HepG2 (cell line): ENCODE results near the gene PARS2. TPM values are rescaled to one million over a fixed set of nuclear protein-coding genes. Genes with fewer than 3 reads are reported as not detected.

Experiments used
- AGO2 ChIP-seq: fragments of 200-400 bp; formaldehyde crosslinking; optimal IDR thresholded peaks from 2 replicates; pipeline ENCODE3; 2017; ENCODE audit warnings: mild to moderate bottlenecking, low read depth, low read length, moderate library complexity
- CAMTA2 ChIP-seq: sonication (generic); formaldehyde crosslinking; IDR thresholded peaks from 2 replicates; pipeline ENCODE4 v1.4.0; 2020; ENCODE audit warnings: mild to moderate bottlenecking, missing genetic modification reagents, borderline replicate concordance
- HNRNPLL ChIP-seq: fragments of 200-400 bp; formaldehyde crosslinking; IDR thresholded peaks from 2 replicates; pipeline ENCODE4 v1.6.1; 2017; ENCODE audit warnings: mild to moderate bottlenecking, low read depth, low read length; ENCODE audit not compliant: poor library complexity, severe bottlenecking
- KAT2B ChIP-seq: fragments of 150-350 bp; IDR thresholded peaks from 2 replicates; pipeline ENCODE4 v1.6.1; 2014; ENCODE audit warnings: low read depth, low read length, borderline replicate concordance
- KLF15 ChIP-seq: sonication (generic); formaldehyde crosslinking; IDR thresholded peaks from 2 replicates; pipeline ENCODE4 v1.8.1; 2023; ENCODE audit warnings: borderline replicate concordance, mild to moderate bottlenecking, inconsistent platforms, missing genetic modification reagents, mixed read lengths
- ZNF138 ChIP-seq: sonication (generic); formaldehyde crosslinking; IDR thresholded peaks from 2 replicates; pipeline ENCODE4 v1.5.0; 2020; ENCODE audit warnings: mild to moderate bottlenecking, low read depth, missing genetic modification reagents
- ZNF205 ChIP-seq: IDR thresholded peaks from 2 replicates; pipeline ENCODE4 v1.6.1; 2018; ENCODE audit warnings: missing biosample characterization, missing genetic modification reagents
- ZNF335 ChIP-seq: sonication (generic); formaldehyde crosslinking; IDR thresholded peaks from 2 replicates; pipeline ENCODE4 v1.4.0; 2020; ENCODE audit warnings: missing genetic modification reagents
- ZNF530 ChIP-seq: sonication (generic); formaldehyde crosslinking; IDR thresholded peaks from 2 replicates; pipeline ENCODE4 v1.5.0; 2020; ENCODE audit warnings: low read depth, mild to moderate bottlenecking, missing genetic modification reagents
- ZNF792 ChIP-seq: IDR thresholded peaks from 2 replicates; pipeline ENCODE4 v1.6.1; 2016
- ZSCAN25 ChIP-seq: sonication (generic); formaldehyde crosslinking; IDR thresholded peaks from 2 replicates; pipeline ENCODE4 v1.8.0; 2022; ENCODE audit warnings: mild to moderate bottlenecking, missing genetic modification reagents
- polyA plus RNA-seq, 8 experiments: library from polyadenylated mRNA; depleted of rRNA in 3 of 8; stranded (reverse) in 7 of 8; unstranded in 1 of 8; fragments of >200 nt; fragmentation: Illumina TruSeq in 4 of 8; extraction: Trizol in 4 of 8; gene quantifications; 2 replicates each; pipeline versions ENCODE4 v1.2.1 to v1.2.3, GENCODE V29; 2011 to 2016; ENCODE audit warnings: low read depth in 4 of 8, missing spikeins in 1 of 8, mixed read lengths in 1 of 8; ENCODE audit not compliant: insufficient read depth in 1 of 8
- total RNA-seq, 5 experiments: library from RNA; depleted of rRNA; stranded (reverse); fragments of >200 nt; fragmentation: Illumina TruSeq; extraction: Trizol; gene quantifications; 2 replicates each; pipeline ENCODE4 v1.2.3, GENCODE V29; 2016; ENCODE audit warnings: low read depth in 1 of 5
- TF ChIP-seq, protein P1 (sequence below): sonication (generic); formaldehyde crosslinking; IDR thresholded peaks from 2 replicates; pipeline ENCODE4 v1.4.0; 2020; ENCODE audit warnings: missing genetic modification reagents, mild to moderate bottlenecking, borderline replicate concordance
- TF ChIP-seq, protein P2 (sequence below): sonication (generic); formaldehyde crosslinking; IDR thresholded peaks from 2 replicates; pipeline ENCODE4 v1.5.0; 2020; ENCODE audit warnings: missing genetic modification reagents
- TF ChIP-seq, protein P3 (sequence below): sonication (generic); formaldehyde crosslinking; IDR thresholded peaks from 2 replicates; pipeline ENCODE4 v1.4.0; 2020; ENCODE audit warnings: missing genetic modification reagents
- TF ChIP-seq, protein P4 (sequence below): sonication (generic); formaldehyde crosslinking; IDR thresholded peaks from 2 replicates; pipeline ENCODE4 v1.8.1; 2022; ENCODE audit warnings: mild to moderate bottlenecking, missing genetic modification reagents
- TF ChIP-seq, protein P5 (sequence below): sonication (generic); formaldehyde crosslinking; IDR thresholded peaks from 2 replicates; pipeline ENCODE4 v1.5.0; 2020; ENCODE audit warnings: mild to moderate bottlenecking, missing genetic modification reagents
- TF ChIP-seq, protein P6 (sequence below): IDR thresholded peaks from 2 replicates; pipeline ENCODE4 v1.6.1; 2012; ENCODE audit warnings: low read depth, low read length, improper control_type of control experiment

PARS2 gene
- total and polyA plus RNA-seq, 2 of the 13 experiments (the other 11 are each of a cell fraction or from before 2014, with no cell fraction given) = 2.4 to 4.6 TPM

DNA sequence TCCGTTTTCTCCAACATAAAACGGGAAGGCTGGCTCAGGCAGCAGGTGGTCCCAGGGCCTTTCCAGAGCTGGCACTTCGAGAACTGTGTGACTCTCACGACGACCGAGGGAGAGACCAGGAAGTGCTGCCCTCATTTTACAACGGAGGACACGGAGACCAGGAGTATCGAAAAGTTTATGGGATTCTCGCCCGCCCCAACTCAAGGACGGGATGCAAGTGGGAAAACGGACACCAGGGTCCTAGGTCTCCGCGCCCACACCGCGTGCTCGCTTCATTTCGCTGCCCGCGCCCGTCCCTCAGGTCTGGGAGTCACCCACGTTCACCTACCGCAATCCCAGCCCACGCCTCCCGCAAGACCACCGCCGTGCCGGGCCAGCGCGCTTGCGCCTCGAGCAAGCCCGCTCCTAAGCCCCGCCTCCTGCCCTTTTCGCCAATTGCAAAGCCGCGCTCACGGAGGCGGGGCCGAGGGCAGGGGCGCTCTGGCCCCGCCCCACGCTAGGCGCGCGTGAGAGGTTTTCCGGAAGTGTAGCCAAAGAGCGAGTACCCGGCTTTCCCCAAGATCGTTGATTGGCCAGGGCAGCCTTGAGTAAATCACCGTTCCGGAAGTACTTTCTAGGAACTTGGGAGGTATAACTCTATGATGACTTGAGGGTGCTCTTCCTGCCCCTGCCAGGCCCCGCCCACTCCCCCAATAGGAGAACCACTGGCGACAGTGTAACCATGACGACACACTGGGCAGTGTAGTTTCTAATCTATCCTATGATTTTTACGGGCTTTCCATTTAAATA lies at the start of gene PARS2 (continued):
- TF ChIP-seq HNRNPLL (peak; percentile 79), ZNF792 (CRISPR knock-in tag) (0 out of 2 replicates have a peak, but pooled peaks have one; percentile 23), ZNF335 (CRISPR knock-in tag) (no peak), ZNF138 (no peak), KLF15 (CRISPR knock-in tag) (no peak), AGO2 (peak; percentile 55), ZNF205 (CRISPR knock-in tag) (no peak), CAMTA2 (no peak), ZSCAN25 (CRISPR knock-in tag) (no peak), ZNF530 (CRISPR knock-in tag) (no peak), KAT2B (no peak)
- TF ChIP-seq, protein P1, sequence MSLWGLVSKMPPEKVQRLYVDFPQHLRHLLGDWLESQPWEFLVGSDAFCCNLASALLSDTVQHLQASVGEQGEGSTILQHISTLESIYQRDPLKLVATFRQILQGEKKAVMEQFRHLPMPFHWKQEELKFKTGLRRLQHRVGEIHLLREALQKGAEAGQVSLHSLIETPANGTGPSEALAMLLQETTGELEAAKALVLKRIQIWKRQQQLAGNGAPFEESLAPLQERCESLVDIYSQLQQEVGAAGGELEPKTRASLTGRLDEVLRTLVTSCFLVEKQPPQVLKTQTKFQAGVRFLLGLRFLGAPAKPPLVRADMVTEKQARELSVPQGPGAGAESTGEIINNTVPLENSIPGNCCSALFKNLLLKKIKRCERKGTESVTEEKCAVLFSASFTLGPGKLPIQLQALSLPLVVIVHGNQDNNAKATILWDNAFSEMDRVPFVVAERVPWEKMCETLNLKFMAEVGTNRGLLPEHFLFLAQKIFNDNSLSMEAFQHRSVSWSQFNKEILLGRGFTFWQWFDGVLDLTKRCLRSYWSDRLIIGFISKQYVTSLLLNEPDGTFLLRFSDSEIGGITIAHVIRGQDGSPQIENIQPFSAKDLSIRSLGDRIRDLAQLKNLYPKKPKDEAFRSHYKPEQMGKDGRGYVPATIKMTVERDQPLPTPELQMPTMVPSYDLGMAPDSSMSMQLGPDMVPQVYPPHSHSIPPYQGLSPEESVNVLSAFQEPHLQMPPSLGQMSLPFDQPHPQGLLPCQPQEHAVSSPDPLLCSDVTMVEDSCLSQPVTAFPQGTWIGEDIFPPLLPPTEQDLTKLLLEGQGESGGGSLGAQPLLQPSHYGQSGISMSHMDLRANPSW = no peak
- TF ChIP-seq, protein P2, sequence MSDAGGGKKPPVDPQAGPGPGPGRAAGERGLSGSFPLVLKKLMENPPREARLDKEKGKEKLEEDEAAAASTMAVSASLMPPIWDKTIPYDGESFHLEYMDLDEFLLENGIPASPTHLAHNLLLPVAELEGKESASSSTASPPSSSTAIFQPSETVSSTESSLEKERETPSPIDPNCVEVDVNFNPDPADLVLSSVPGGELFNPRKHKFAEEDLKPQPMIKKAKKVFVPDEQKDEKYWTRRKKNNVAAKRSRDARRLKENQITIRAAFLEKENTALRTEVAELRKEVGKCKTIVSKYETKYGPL (CRISPR knock-in tag) = no peak
- TF ChIP-seq, protein P3, sequence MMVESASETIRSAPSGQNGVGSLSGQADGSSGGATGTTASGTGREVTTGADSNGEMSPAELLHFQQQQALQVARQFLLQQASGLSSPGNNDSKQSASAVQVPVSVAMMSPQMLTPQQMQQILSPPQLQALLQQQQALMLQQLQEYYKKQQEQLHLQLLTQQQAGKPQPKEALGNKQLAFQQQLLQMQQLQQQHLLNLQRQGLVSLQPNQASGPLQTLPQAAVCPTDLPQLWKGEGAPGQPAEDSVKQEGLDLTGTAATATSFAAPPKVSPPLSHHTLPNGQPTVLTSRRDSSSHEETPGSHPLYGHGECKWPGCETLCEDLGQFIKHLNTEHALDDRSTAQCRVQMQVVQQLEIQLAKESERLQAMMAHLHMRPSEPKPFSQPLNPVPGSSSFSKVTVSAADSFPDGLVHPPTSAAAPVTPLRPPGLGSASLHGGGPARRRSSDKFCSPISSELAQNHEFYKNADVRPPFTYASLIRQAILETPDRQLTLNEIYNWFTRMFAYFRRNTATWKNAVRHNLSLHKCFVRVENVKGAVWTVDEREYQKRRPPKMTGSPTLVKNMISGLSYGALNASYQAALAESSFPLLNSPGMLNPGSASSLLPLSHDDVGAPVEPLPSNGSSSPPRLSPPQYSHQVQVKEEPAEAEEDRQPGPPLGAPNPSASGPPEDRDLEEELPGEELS (CRISPR knock-in tag) = no peak
- TF ChIP-seq, protein P4, sequence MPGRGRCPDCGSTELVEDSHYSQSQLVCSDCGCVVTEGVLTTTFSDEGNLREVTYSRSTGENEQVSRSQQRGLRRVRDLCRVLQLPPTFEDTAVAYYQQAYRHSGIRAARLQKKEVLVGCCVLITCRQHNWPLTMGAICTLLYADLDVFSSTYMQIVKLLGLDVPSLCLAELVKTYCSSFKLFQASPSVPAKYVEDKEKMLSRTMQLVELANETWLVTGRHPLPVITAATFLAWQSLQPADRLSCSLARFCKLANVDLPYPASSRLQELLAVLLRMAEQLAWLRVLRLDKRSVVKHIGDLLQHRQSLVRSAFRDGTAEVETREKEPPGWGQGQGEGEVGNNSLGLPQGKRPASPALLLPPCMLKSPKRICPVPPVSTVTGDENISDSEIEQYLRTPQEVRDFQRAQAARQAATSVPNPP = peak; percentile 66; the same call in 1 of the 2 replicates
- TF ChIP-seq, protein P5, sequence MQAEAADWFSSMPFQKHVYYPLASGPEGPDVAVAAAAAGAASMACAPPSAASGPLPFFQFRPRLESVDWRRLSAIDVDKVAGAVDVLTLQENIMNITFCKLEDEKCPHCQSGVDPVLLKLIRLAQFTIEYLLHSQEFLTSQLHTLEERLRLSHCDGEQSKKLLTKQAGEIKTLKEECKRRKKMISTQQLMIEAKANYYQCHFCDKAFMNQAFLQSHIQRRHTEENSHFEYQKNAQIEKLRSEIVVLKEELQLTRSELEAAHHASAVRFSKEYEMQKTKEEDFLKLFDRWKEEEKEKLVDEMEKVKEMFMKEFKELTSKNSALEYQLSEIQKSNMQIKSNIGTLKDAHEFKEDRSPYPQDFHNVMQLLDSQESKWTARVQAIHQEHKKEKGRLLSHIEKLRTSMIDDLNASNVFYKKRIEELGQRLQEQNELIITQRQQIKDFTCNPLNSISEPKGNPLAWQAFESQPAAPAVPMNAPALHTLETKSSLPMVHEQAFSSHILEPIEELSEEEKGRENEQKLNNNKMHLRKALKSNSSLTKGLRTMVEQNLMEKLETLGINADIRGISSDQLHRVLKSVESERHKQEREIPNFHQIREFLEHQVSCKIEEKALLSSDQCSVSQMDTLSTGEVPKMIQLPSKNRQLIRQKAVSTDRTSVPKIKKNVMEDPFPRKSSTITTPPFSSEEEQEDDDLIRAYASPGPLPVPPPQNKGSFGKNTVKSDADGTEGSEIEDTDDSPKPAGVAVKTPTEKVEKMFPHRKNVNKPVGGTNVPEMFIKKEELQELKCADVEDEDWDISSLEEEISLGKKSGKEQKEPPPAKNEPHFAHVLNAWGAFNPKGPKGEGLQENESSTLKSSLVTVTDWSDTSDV (CRISPR knock-in tag) = 0 out of 2 replicates have a peak, but pooled peaks have one; percentile 49
- TF ChIP-seq, protein P6, sequence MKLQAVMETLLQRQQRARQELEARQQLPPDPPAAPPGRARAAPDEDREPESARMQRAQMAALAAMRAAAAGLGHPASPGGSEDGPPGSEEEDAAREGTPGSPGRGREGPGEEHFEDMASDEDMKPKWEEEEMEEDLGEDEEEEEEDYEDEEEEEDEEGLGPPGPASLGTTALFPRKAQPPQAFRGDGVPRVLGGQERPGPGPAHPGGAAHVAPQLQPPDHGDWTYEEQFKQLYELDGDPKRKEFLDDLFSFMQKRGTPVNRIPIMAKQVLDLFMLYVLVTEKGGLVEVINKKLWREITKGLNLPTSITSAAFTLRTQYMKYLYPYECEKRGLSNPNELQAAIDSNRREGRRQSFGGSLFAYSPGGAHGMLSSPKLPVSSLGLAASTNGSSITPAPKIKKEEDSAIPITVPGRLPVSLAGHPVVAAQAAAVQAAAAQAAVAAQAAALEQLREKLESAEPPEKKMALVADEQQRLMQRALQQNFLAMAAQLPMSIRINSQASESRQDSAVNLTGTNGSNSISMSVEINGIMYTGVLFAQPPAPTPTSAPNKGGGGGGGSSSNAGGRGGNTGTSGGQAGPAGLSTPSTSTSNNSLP = no peak
